RPMI7951 (cell line): ENCODE measurements around the gene C5orf22. TPM values are rescaled to one million over a fixed set of nuclear protein-coding genes. Genes with fewer than 3 reads are reported as not detected.

Experiments used
- DNase-seq: peaks from one replicate; pipeline ENCODE4 v3.0.0-alpha.2; 2012; ENCODE audit warnings: low read depth
- total RNA-seq: library from RNA; depleted of rRNA; stranded (reverse); fragments of >200 nt; shearing (Covaris generic); gene quantifications from 2 replicates; pipeline ENCODE4 v1.2.3, GENCODE V29; 2014; rRNA removed

Gene C5orf22
- total RNA-seq, 1 experiment from 2014 or later = 17.7 TPM

DNA sequence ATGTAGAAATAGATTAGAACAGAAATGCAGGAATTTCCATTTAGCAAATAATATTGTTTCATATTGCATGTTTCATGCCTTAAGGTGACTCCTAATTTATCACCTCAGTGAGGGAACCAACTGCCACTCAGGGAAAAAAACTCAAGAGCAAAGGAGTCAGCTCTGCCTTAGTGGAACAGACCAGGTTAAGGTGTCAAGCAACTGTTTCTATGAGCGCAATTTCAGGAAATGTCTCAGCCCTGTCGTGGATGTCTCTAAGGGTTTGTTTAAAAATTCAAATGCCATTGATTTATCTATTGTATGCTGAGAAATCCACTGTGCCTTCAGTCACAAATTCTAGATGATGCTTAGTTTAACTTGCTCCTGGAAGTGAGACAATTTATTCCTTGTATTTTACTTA is 72.1 kb downstream of the C5orf22 start:
- no peak for DNase-seq

DNA sequence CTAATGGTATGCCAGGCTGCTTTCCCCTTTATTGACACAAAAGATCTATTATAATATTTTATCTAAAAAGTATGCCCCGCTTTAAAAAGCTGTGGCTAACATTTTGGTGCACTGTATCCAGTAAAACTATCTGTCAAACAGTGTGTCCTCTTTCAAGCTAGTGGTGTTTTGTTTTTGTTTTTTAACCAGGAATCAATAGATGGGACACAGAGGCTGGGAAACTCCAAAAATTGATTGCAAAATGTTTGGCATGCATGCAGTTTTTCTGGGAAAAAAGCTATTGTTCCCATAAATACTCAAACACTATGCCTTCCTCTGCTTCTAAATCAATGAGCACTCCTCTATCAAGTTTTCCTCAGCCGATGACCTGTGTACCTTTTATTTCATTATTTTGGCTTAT is 72.5 kb downstream of the C5orf22 start:
- no peak for DNase-seq

Other genes starting within 250 kb of the C5orf22 start
- 27.6 and 29.8 TPM in 2 replicates for gene DROSHA, start 208 bp upstream of the C5orf22 start, total RNA-seq
- gene PDZD2, start 106.8 kb downstream of the C5orf22 start, total RNA-seq = under 0.01 and 0.10 TPM in 2 replicates